KOPT-K1 (cell line): ENCODE measurements around the gene PPM1L.
"Not testable (repeated sequence)": the region's sequence is repeated elsewhere in the genome, so short reads cannot be mapped to it uniquely, and the experiment has no call there.

Experiments
- H3K27ac ChIP-seq: fragments of 200-600 bp; sonication (generic); 2 replicates; pipeline ENCODE4 v1.5.1; 2016; ENCODE audit warnings: antibody characterized with exemption, mild to moderate bottlenecking, low read depth, low read length; ENCODE audit not compliant: poor library complexity, severe bottlenecking
- H3K36me3 ChIP-seq: fragments of 200-600 bp; sonication (generic); 2 replicates; pipeline ENCODE4 v1.5.1; 2017; ENCODE audit warnings: antibody characterized with exemption, mild to moderate bottlenecking, low read length, moderate library complexity; ENCODE audit not compliant: insufficient read depth
- H3K9me3 ChIP-seq: fragments of 200-600 bp; sonication (generic); 2 replicates; pipeline ENCODE4 v1.5.1; 2017; ENCODE audit warnings: antibody characterized with exemption, low read length, mild to moderate bottlenecking; ENCODE audit not compliant: insufficient read depth, poor library complexity, severe bottlenecking

The PPM1L gene

GRCh38 chr3:161016417-161017313, 260.6 kb downstream of the PPM1L start:
- no peaks in the 10 kb centered on the region for H3K36me3 ChIP-seq
- no peaks in the 10 kb centered on the region for H3K9me3 ChIP-seq
- no peak overlapping the region for H3K27ac ChIP-seq

- peaks cover 5% of the 10 kb centered on the region for H3K9me3 ChIP-seq
- no peak overlapping the region for H3K27ac ChIP-seq
- H3K36me3 ChIP-seq = no peaks in the 10 kb centered on the region
Measured at GRCh38 chr3:161017971-161018370, 261.9 kb downstream of the PPM1L start.

- H3K27ac ChIP-seq = no peak overlapping the region
- H3K9me3 ChIP-seq = peaks cover 12% of the 10 kb centered on the region
- no peaks in the 10 kb centered on the region for H3K36me3 ChIP-seq
Measured at GRCh38 chr3:161020256-161020655, 264.2 kb downstream of the PPM1L start.

- Histone ChIP-seq H3K36me3 (no peaks in the 10 kb centered on the region), H3K9me3 (peaks cover 12% of the 10 kb centered on the region), H3K27ac (no peak overlapping the region)
Measured at GRCh38 chr3:161025911-161026310, 269.9 kb downstream of the PPM1L start.

- no peaks in the 10 kb centered on the region for H3K36me3 ChIP-seq
- H3K27ac ChIP-seq = no peak overlapping the region
- peaks cover 12% of the 10 kb centered on the region for H3K9me3 ChIP-seq
Measured at GRCh38 chr3:161026612-161027510, 270.8 kb downstream of the PPM1L start.

- Histone ChIP-seq H3K36me3 (no peaks in the 10 kb centered on the region), H3K27ac (no peak overlapping the region), H3K9me3 (no peaks in the 10 kb centered on the region)
Measured at GRCh38 chr3:161028555-161029153, 272.6 kb downstream of the PPM1L start.

GRCh38 chr3:161031134-161031533, 275.1 kb downstream of the PPM1L start:
- no peaks in the 10 kb centered on the region for H3K9me3 ChIP-seq
- H3K27ac ChIP-seq = no peak overlapping the region
- no peaks in the 10 kb centered on the region for H3K36me3 ChIP-seq

GRCh38 chr3:161034913-161035550, 279.0 kb downstream of the PPM1L start:
- not testable (repeated sequence) for H3K36me3 ChIP-seq, H3K27ac ChIP-seq, H3K9me3 ChIP-seq

- H3K9me3 ChIP-seq = no peaks in the 10 kb centered on the region
- no peaks in the 10 kb centered on the region for H3K36me3 ChIP-seq
- no peak overlapping the region for H3K27ac ChIP-seq
Measured at GRCh38 chr3:161035711-161036110, 279.7 kb downstream of the PPM1L start.

GRCh38 chr3:161038725-161039124, 282.7 kb downstream of the PPM1L start:
- no peaks in the 10 kb centered on the region for H3K36me3 ChIP-seq
- H3K9me3 ChIP-seq = no peaks in the 10 kb centered on the region
- H3K27ac ChIP-seq = no peak overlapping the region

GRCh38 chr3:161042023-161042501, 286.0 kb downstream of the PPM1L start:
- no peaks in the 10 kb centered on the region for H3K9me3 ChIP-seq
- no peaks in the 10 kb centered on the region for H3K36me3 ChIP-seq
- no peak overlapping the region for H3K27ac ChIP-seq

GRCh38 chr3:161043336-161044035, 287.5 kb downstream of the PPM1L start:
- Histone ChIP-seq H3K36me3 (no peaks in the 10 kb centered on the region), H3K9me3 (no peaks in the 10 kb centered on the region), H3K27ac (no peak overlapping the region)

GRCh38 chr3:161049683-161050248, 293.7 kb downstream of the PPM1L start:
- Histone ChIP-seq H3K27ac (no peak overlapping the region), H3K36me3 (no peaks in the 10 kb centered on the region), H3K9me3 (no peaks in the 10 kb centered on the region)

- H3K9me3 ChIP-seq = no peaks in the 10 kb centered on the region
- H3K27ac ChIP-seq = no peak overlapping the region
- no peaks in the 10 kb centered on the region for H3K36me3 ChIP-seq
Measured at GRCh38 chr3:161050935-161051334, 294.9 kb downstream of the PPM1L start.
